Pancreas (tissue), 10 donors: ENCODE measurements around the gene HAO2. TPM values are rescaled to one million over a fixed set of nuclear protein-coding genes. Genes with fewer than 3 reads are reported as not detected.

Experiments
- ATAC-seq, 4 donors: fragments of 200-7000 bp; cut with Tn5 transposase; one replicate each; pipeline versions ENCODE4 v1.8.0 to v1.9.1; 2020; ENCODE audit warnings: mild to moderate bottlenecking in 4 of 4, moderate library complexity in 4 of 4
- DNase-seq, 6 donors: peaks; one replicate each; pipeline ENCODE4 v3.0.0-alpha.2; 2020
- FAIRE-seq: peaks from 2 replicates; lab custom pipeline; 2012; peaks lifted over from hg19 to GRCh38; lab: Jason Lieb, UNC
- H3K27ac ChIP-seq, 4 donors: fragments of 200-600 bp; sonication (generic); 1 replicate in 3 of 4; 2 replicates in 1 of 4; pipeline versions ENCODE4 v1.5.0 to v1.8.0; 2020
- H3K27me3 ChIP-seq, 4 donors: fragments of 200-600 bp; one replicate each; pipeline ENCODE4 v1.8.0; 2021
- H3K36me3 ChIP-seq, 3 donors: fragments of 200-600 bp; sonication (generic) in 1 of 3; one replicate each; pipeline versions ENCODE4 v1.5.0 to v1.8.0; 2020 to 2021
- H3K4me1 ChIP-seq, 3 donors: fragments of 200-600 bp; one replicate each; pipeline ENCODE4 v1.8.0; 2021
- H3K4me3 ChIP-seq, 4 donors: fragments of 200-600 bp; sonication (generic) in 2 of 4; one replicate each; pipeline versions ENCODE4 v1.5.0 to v1.8.0; 2020 to 2021
- H3K9me3 ChIP-seq, 4 donors: fragments of 200-600 bp; one replicate each; pipeline ENCODE4 v1.8.0; 2021
- WGBS, 2 donors: extraction: QIAGEN DNeasy Blood & Tissue Kit; methylation state at CpG; one replicate each; pipeline ENCODE4 v1.1.7; 2013; 5-methylcytosine and 5-hydroxymethylcytosine counted together
- intact Hi-C, 3 donors: fragments of 100-400 bp; cut with DNase I; formaldehyde crosslinking; loops; one replicate each; pipeline versions ENCODE4 v1.11.1 to v1.14.2; 2022
- polyA plus RNA-seq, 2 donors: library from polyadenylated mRNA; stranded (reverse); fragments of 200-250 nt; gene quantifications; one replicate each; pipeline ENCODE4 v1.2.3, GENCODE V29; 2013
- total RNA-seq, 6 donors: library from RNA; stranded (reverse); fragmentation: NEBNext Ultra II Directional in 4 of 6; extraction: Animal tissue kit (Norgen Biotek cat#: 25700) in 4 of 6; gene quantifications; one replicate each; pipeline versions ENCODE4 v1.2.1 to v1.2.4, GENCODE V29; 2021 to 2023
- TF ChIP-seq, protein P1 (sequence below), 4 donors: fragments of 200-600 bp; sonication (generic) in 3 of 4; IDR thresholded peaks; one replicate each; pipeline versions ENCODE4 v1.5.0 to v1.8.0; 2021; ENCODE audit warnings: antibody characterized with exemption in 4 of 4
- donor health status: healthy with polysubstance abuse.
- donor health status: DM: no; HTN: no; CAD: no; lungs with moderate emphysema.
- donor health status: DM: no; HTN: no; CAD: no.
- donor health status: control.
- donor health status: control.
- donor health status: Bipolar disorder and iron deficiency.
- donor health status: DM: yes; HTN: yes; CAD: no.
- donor health status: DM: no; HTN: no; CAD: no.
- donor health status: DM: no; HTN: no; CAD: no.
- donor health status: DM: yes; HTN: yes; CAD: no.

HAO2 gene
- total and polyA plus RNA-seq, 8 donors: not detected

GRCh38 chr1:119338757-119339156, 29.8 kb upstream of the HAO2 start:
- ATAC-seq (no peak), DNase-seq (no peak), FAIRE-seq (no peak)
- intact Hi-C loops: no loop called here
- H3K4me3 ChIP-seq: no peak overlapping the region
- TF ChIP-seq, protein P1, sequence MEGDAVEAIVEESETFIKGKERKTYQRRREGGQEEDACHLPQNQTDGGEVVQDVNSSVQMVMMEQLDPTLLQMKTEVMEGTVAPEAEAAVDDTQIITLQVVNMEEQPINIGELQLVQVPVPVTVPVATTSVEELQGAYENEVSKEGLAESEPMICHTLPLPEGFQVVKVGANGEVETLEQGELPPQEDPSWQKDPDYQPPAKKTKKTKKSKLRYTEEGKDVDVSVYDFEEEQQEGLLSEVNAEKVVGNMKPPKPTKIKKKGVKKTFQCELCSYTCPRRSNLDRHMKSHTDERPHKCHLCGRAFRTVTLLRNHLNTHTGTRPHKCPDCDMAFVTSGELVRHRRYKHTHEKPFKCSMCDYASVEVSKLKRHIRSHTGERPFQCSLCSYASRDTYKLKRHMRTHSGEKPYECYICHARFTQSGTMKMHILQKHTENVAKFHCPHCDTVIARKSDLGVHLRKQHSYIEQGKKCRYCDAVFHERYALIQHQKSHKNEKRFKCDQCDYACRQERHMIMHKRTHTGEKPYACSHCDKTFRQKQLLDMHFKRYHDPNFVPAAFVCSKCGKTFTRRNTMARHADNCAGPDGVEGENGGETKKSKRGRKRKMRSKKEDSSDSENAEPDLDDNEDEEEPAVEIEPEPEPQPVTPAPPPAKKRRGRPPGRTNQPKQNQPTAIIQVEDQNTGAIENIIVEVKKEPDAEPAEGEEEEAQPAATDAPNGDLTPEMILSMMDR (IDR thresholded peaks at IDR 0.05): no peak
- no peak overlapping the region for H3K27ac ChIP-seq
- no peaks in the 10 kb centered on the region for H3K4me1 ChIP-seq
- H3K36me3 ChIP-seq: no peaks in the 10 kb centered on the region
- H3K27me3 ChIP-seq: no peaks in the 10 kb centered on the region
- H3K9me3 ChIP-seq: no peaks in the 10 kb centered on the region
- 77 to 94% methylated on average over 3 of the region's 3 CpGs for WGBS, 2 donors

GRCh38 chr1:119340861-119341261, 27.7 kb upstream of the HAO2 start:
- TF ChIP-seq, protein P1 (IDR thresholded peaks at IDR 0.05): no peak
- intact Hi-C loops: no loop called here
- ATAC-seq (no peak), FAIRE-seq (no peak), DNase-seq (no peak)
- Histone ChIP-seq H3K27me3 (no peaks in the 10 kb centered on the region), H3K9me3 (no peaks in the 10 kb centered on the region), H3K27ac (no peak overlapping the region), H3K4me1 (no peaks in the 10 kb centered on the region), H3K4me3 (no peak overlapping the region), H3K36me3 (no peaks in the 10 kb centered on the region)

DNA sequence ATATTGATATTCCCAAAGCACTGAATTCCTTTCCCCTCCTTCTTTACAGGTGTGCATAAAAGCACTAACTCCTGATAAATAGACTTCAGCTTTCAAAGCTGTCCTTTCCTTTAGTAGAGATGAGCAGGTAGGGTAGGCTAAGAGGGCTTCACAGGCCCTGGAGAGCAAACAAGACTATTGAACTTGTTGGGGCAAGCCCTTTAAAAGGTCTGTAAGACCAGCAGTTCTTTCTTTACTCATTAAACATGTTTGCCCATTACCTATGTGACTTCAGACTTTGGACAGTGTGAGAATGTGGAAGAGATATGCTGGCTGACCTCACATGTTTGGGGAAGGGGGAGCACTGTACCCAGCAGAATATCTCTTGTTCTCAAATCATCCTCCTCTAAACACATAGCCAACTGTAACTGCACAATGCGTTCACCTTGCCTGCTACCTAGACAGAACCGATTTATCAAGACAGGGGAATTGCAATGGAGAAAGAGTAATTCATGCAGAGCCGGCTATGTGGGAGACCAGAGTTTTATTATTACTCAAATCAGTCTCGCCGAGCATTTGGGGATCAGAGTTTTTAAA, 27.1 kb upstream of the HAO2 start:
- FAIRE-seq: no peak
- WGBS, 2 donors: 62 to 66% methylated on average over 5 of the region's 5 CpGs
- no peak overlapping the region for H3K27ac ChIP-seq

GRCh38 chr1:119345398-119345797, 23.2 kb upstream of the HAO2 start:
- intact Hi-C loops: no loop called here
- H3K9me3 ChIP-seq: no peaks in the 10 kb centered on the region
- no peaks in the 10 kb centered on the region for H3K4me1 ChIP-seq
- no peak overlapping the region for H3K27ac ChIP-seq
- H3K4me3 ChIP-seq: no peak overlapping the region
- no peak for FAIRE-seq
- no peaks in the 10 kb centered on the region for H3K36me3 ChIP-seq
- peaks cover 0 to 4% (median 0%) of the 10 kb centered on the region in 4 donors for H3K27me3 ChIP-seq
- DNase-seq: no peak
- TF ChIP-seq, protein P1 (IDR thresholded peaks at IDR 0.05): no peak
- ATAC-seq: no peak

More for the DNA sequence above, 27.1 kb upstream of the HAO2 start:
- TF ChIP-seq, protein P1 (IDR thresholded peaks at IDR 0.05): no peak
- no peaks in the 10 kb centered on the region for H3K36me3 ChIP-seq
- ATAC-seq (peak in 1 of 4 donors; percentile 63), DNase-seq (no peak)
- peaks cover 0 to 1% (median 0%) of the 10 kb centered on the region in 4 donors for H3K27me3 ChIP-seq
- no peaks in the 10 kb centered on the region for H3K9me3 ChIP-seq
- no peaks in the 10 kb centered on the region for H3K4me1 ChIP-seq
- intact Hi-C loops: no loop called here
- no peak overlapping the region for H3K4me3 ChIP-seq

- H3K4me3 ChIP-seq: no peak overlapping the region
- intact Hi-C loops: no loop called here
- no peak overlapping the region for H3K27ac ChIP-seq
- no peaks in the 10 kb centered on the region for H3K36me3 ChIP-seq
- H3K4me1 ChIP-seq: no peaks in the 10 kb centered on the region
- H3K27me3 ChIP-seq: peaks cover 0 to 4% (median 0%) of the 10 kb centered on the region in 4 donors
- DNase-seq (no peak), ATAC-seq (no peak), FAIRE-seq (no peak)
- WGBS, 2 donors: 53 to 69% methylated on average over 1 of the region's 1 CpG
- no peaks in the 10 kb centered on the region for H3K9me3 ChIP-seq
- TF ChIP-seq, protein P1 (IDR thresholded peaks at IDR 0.05): no peak
These were observed 20.7 kb upstream of the HAO2 start for GRCh38 chr1:119347858-119348257.
